GM23248 (cell line): ENCODE data around the gene MT1A. TPM values are rescaled to one million over a fixed set of nuclear protein-coding genes. Genes with fewer than 3 reads are reported as not detected.
A peak's percentile ranks its signal among the peaks of the same experiment; 100 is the strongest.

Experiments
- DNase-seq: peaks from one replicate; pipeline ENCODE4 v3.0.0-alpha.2; 2015
- H2AFZ ChIP-seq: fragments of 200-600 bp; sonication (generic); 2 replicates; pipeline ENCODE4 v1.6.1; 2016; ENCODE audit warnings: antibody characterized with exemption
- H3F3A ChIP-seq: fragments of 200-600 bp; sonication (generic); 2 replicates; pipeline ENCODE4 v1.6.1; 2016; ENCODE audit warnings: mild to moderate bottlenecking, antibody characterized with exemption, mixed run types; ENCODE audit not compliant: insufficient read depth
- H3K27ac ChIP-seq: fragments of 200-600 bp; sonication (generic); 2 replicates; pipeline ENCODE4 v1.5.1; 2016; ENCODE audit warnings: mild to moderate bottlenecking
- H3K27me3 ChIP-seq: fragments of 200-600 bp; sonication (generic); replicated peaks from 2 replicates; pipeline ENCODE4 v1.6.1; 2016; ENCODE audit warnings: mild to moderate bottlenecking; ENCODE audit not compliant: insufficient read depth
- H3K36me3 ChIP-seq: fragments of 200-600 bp; sonication (generic); 2 replicates; pipeline ENCODE4 v1.6.1; 2016; ENCODE audit warnings: low read depth, mild to moderate bottlenecking
- H3K4me1 ChIP-seq: fragments of 200-600 bp; sonication (generic); 2 replicates; pipeline ENCODE4 v1.6.1; 2016; ENCODE audit warnings: mild to moderate bottlenecking; ENCODE audit not compliant: insufficient read depth
- H3K4me2 ChIP-seq: fragments of 200-600 bp; sonication (generic); one replicate; pipeline ENCODE4 v1.6.1; 2016; ENCODE audit warnings: mild to moderate bottlenecking; ENCODE audit not compliant: unreplicated experiment
- H3K4me3 ChIP-seq: fragments of 200-600 bp; sonication (generic); 2 replicates; pipeline ENCODE4 v1.5.1; 2016; ENCODE audit warnings: mild to moderate bottlenecking
- H3K79me2 ChIP-seq: fragments of 200-600 bp; sonication (generic); 2 replicates; pipeline ENCODE4 v1.6.1; 2016; ENCODE audit warnings: mild to moderate bottlenecking; ENCODE audit not compliant: insufficient read depth
- H3K9ac ChIP-seq: fragments of 200-600 bp; sonication (generic); 2 replicates; pipeline ENCODE4 v1.6.1; 2016; ENCODE audit warnings: mild to moderate bottlenecking
- H3K9me2 ChIP-seq: fragments of 200-600 bp; sonication (generic); 2 replicates; pipeline ENCODE4 v1.6.1; 2016; ENCODE audit warnings: mixed run types, mild to moderate bottlenecking, moderate library complexity; ENCODE audit not compliant: insufficient read depth
- H3K9me3 ChIP-seq: fragments of 200-600 bp; sonication (generic); one replicate; pipeline ENCODE4 v1.6.1; 2017; ENCODE audit warnings: low read depth
- H4K20me1 ChIP-seq: fragments of 200-600 bp; sonication (generic); 2 replicates; pipeline ENCODE4 v1.6.0; 2016; ENCODE audit not compliant: insufficient read depth
- EZH2 ChIP-seq: fragments of 200-600 bp; sonication (generic); IDR thresholded peaks from 2 replicates; pipeline ENCODE4 v1.6.1; 2018; ENCODE audit warnings: antibody characterized with exemption, mild to moderate bottlenecking; ENCODE audit not compliant: insufficient read depth, poor library complexity, severe bottlenecking
- EZH2phosphoT487 ChIP-seq: fragments of 200-600 bp; sonication (generic); IDR thresholded peaks from 2 replicates; pipeline ENCODE4 v1.6.1; 2018; ENCODE audit warnings: antibody characterized with exemption, moderate library complexity, mild to moderate bottlenecking, low read depth; ENCODE audit not compliant: insufficient read depth
- whole genome bisulfite sequencing, 2 experiments: methylation state at CpG; one replicate each; pipeline ENCODE4 v1.1.6; 2015 to 2017; ENCODE audit warnings: low lambda C conversion rate in 2 of 2, low coverage in 1 of 2; ENCODE audit errors: missing lambda C conversion rate in 2 of 2; 5-methylcytosine and 5-hydroxymethylcytosine counted together
- in situ Hi-C: fragments of 300-500 bp; cut with MboI; formaldehyde crosslinking; loops from 2 replicates; pipeline ENCODE4 v1.15.0; 2020
- polyA plus RNA-seq: library from polyadenylated mRNA; unstranded; fragments of >200 nt; fragmentation: Nextera tagmentation; extraction: Ambion mirVana; gene quantifications from 2 replicates; pipeline ENCODE4 v1.2.1, GENCODE V29; 2016
- total RNA-seq: library from RNA; depleted of rRNA; stranded (reverse); fragments of >200 nt; shearing (Covaris generic); gene quantifications from 2 replicates; pipeline ENCODE4 v1.2.3, GENCODE V29; 2014

MT1A gene
- total and polyA plus RNA-seq, 2 experiments from 2014 or later = 2.3 TPM; not detected in 1

- Histone ChIP-seq H3K36me3 (no peaks in the 10 kb centered on the region), H3K4me2 (peak overlapping the region; percentile 92), H4K20me1 (no peaks in the 10 kb centered on the region), H3K9me3 (no peaks in the 10 kb centered on the region), H3K9me2 (no peaks in the 10 kb centered on the region), H3K4me1 (peaks cover 74% of the 10 kb centered on the region), H3K79me2 (peaks cover 12% of the 10 kb centered on the region; the same call in 1 of the 2 replicates), H3K27me3 (no peaks in the 10 kb centered on the region), H3F3A (peaks cover 79% of the 10 kb centered on the region), H3K27ac (peak overlapping the region; percentile 100), H3K9ac (peak overlapping the region; percentile 96), H2AFZ (peak overlapping the region; percentile 20; the same call in 1 of the 2 replicates), H3K4me3 (peak overlapping the region; percentile 95; the same call in 1 of the 2 replicates)
- in situ Hi-C loops = no loop called here
- TF ChIP-seq EZH2phosphoT487 (no peak), EZH2 (no peak)
- 5 to 10% methylated on average over 1 to 2 of the region's 2 CpGs for WGBS, 2 experiments
- peak; percentile 75 for DNase-seq
These were observed 27.1 kb upstream of the MT1A start for GRCh38 chr16:56611281-56611833.

GRCh38 chr16:56613706-56614105 lies 24.8 kb upstream of the MT1A start:
- peaks cover 62% of the 10 kb centered on the region for H3K4me1 ChIP-seq
- in situ Hi-C loops = no loop called here
- no peaks in the 10 kb centered on the region for H3K9me2 ChIP-seq
- H3K27me3 ChIP-seq = no peaks in the 10 kb centered on the region
- H3K36me3 ChIP-seq = no peaks in the 10 kb centered on the region
- no peak overlapping the region for H3K27ac ChIP-seq
- H3K4me2 ChIP-seq = no peak overlapping the region
- H3K9ac ChIP-seq = no peak overlapping the region
- no peak overlapping the region for H2AFZ ChIP-seq
- H3F3A ChIP-seq = peaks cover 62% of the 10 kb centered on the region
- no peaks in the 10 kb centered on the region for H4K20me1 ChIP-seq
- no peaks in the 10 kb centered on the region for H3K9me3 ChIP-seq
- no peak for DNase-seq
- no peak overlapping the region for H3K4me3 ChIP-seq
- TF ChIP-seq EZH2phosphoT487 (no peak), EZH2 (no peak)
- peaks cover 10% of the 10 kb centered on the region; the same call in 1 of the 2 replicates for H3K79me2 ChIP-seq

- Histone ChIP-seq H3F3A (peaks cover 54% of the 10 kb centered on the region), H3K9ac (no peak overlapping the region), H4K20me1 (no peaks in the 10 kb centered on the region), H3K79me2 (0 out of 2 replicates have a peak, but pooled peaks cover 3% of the 10 kb centered on the region), H3K9me2 (no peaks in the 10 kb centered on the region), H3K36me3 (no peaks in the 10 kb centered on the region), H2AFZ (no peak overlapping the region), H3K27me3 (no peaks in the 10 kb centered on the region), H3K4me1 (peaks cover 62% of the 10 kb centered on the region), H3K27ac (peak overlapping the region; percentile 74), H3K4me2 (no peak overlapping the region), H3K9me3 (no peaks in the 10 kb centered on the region), H3K4me3 (no peak overlapping the region)
- in situ Hi-C loops = no loop called here
- TF ChIP-seq EZH2 (no peak), EZH2phosphoT487 (no peak)
- peak; percentile 74 for DNase-seq
These were observed 23.9 kb upstream of the MT1A start for GRCh38 chr16:56614549-56614991.

- TF ChIP-seq EZH2phosphoT487 (no peak), EZH2 (no peak)
- H3F3A ChIP-seq = peaks cover 47% of the 10 kb centered on the region
- no peaks in the 10 kb centered on the region for H3K36me3 ChIP-seq
- H3K4me1 ChIP-seq = peaks cover 58% of the 10 kb centered on the region
- no peaks in the 10 kb centered on the region for H4K20me1 ChIP-seq
- WGBS, 2 experiments = 65 to 69% methylated on average over 3 of the region's 3 CpGs
- H3K9me2 ChIP-seq = no peaks in the 10 kb centered on the region
- H3K79me2 ChIP-seq = 0 out of 2 replicates have a peak, but pooled peaks cover 3% of the 10 kb centered on the region
- DNase-seq = peak; percentile 72
- H3K27me3 ChIP-seq = no peaks in the 10 kb centered on the region
- H3K9me3 ChIP-seq = no peaks in the 10 kb centered on the region
- no peak overlapping the region for H3K4me3 ChIP-seq
- no peak overlapping the region for H3K4me2 ChIP-seq
- no peak overlapping the region for H2AFZ ChIP-seq
- no peak overlapping the region for H3K9ac ChIP-seq
- in situ Hi-C loops = no loop called here
- peak overlapping the region; percentile 74 for H3K27ac ChIP-seq
These were observed 23.1 kb upstream of the MT1A start for GRCh38 chr16:56615353-56615752.
